GM18951 (cell line): ENCODE data around the gene GDA.

Experiments
- POLR2A ChIP-seq: IDR thresholded peaks from 4 replicates; pipeline ENCODE4 v1.6.1; 2011; ENCODE audit warnings: mild to moderate bottlenecking; ENCODE audit not compliant: insufficient read length, insufficient read depth; ENCODE audit errors: extremely low read depth
- in situ Hi-C: fragments of 300-500 bp; cut with MboI; formaldehyde crosslinking; loops from one replicate; pipeline ENCODE4 v1.12.0; 2022; ENCODE audit warnings: low sequenced_read_pairs, mixed read lengths, inconsistent platforms; ENCODE audit not compliant: unreplicated experiment

The GDA gene

GRCh38 chr9:72292874-72293607 is 143.8 kb downstream of the GDA start:
- in situ Hi-C loops = loop anchor here (5.0 to 25.0 kb wide), 2 partner anchors 299 to 519 kb away; no protein-coding TSS in a partner anchor

GRCh38 chr9:72294936-72295335 is 145.7 kb downstream of the GDA start:
- in situ Hi-C loops = loop anchor here (5.0 to 25.0 kb wide), 2 partner anchors 297 to 517 kb away; no protein-coding TSS in a partner anchor
- TF ChIP-seq POLR2A = no peak

More at GRCh38 chr9:72292874-72293607, 143.8 kb downstream of the GDA start:
- no peak for TF ChIP-seq POLR2A

DNA sequence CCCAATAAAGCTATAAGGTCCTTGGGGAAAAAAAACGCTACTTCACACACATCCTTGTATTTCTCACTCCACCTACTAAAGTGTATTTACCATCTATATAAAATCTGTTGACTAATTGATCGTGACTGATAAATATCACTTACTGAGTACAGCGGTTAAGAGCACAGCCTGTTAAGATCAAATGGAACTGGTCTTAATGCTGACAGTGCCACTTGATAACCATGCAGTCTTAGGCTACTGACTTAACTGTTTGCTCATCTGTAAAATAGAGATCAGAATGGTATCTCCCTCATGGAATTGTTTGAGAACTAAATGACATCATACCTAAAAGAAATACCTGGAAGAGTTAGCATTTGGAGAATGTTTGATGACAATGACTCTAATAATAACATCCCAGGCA is 148.3 kb downstream of the GDA start:
- no peak for TF ChIP-seq POLR2A
- in situ Hi-C loops = loop anchor here (25.0 kb wide), 1 partner anchor 515 kb away; no protein-coding TSS in a partner anchor

- no peak for TF ChIP-seq POLR2A
- in situ Hi-C loops = loop anchor here (25.0 kb wide), 1 partner anchor 513 kb away; no protein-coding TSS in a partner anchor
These were observed 149.9 kb downstream of the GDA start for GRCh38 chr9:72299017-72299603.

- in situ Hi-C loops = no loop called here
- TF ChIP-seq POLR2A = no peak
These were observed 151.6 kb downstream of the GDA start for GRCh38 chr9:72300873-72301272.
